CD4-positive, alpha-beta T cell treated with Interleukin-17A for 4 hours (primary cell): ENCODE results near the gene DYNC1I1.

Experiments used
- DNase-seq: peaks from one replicate; pipeline ENCODE4 v3.0.0-alpha.2; 2020; ENCODE audit warnings: mixed read lengths

The DYNC1I1 gene

GRCh38 chr7:95865716-95866371 is 93.5 kb downstream of the DYNC1I1 start:
- no peak for DNase-seq

- DNase-seq = no peak
Observed at GRCh38 chr7:95867309-95867708, 95.0 kb downstream of the DYNC1I1 start.

GRCh38 chr7:95871075-95871848 is 98.9 kb downstream of the DYNC1I1 start:
- no peak for DNase-seq

- DNase-seq = no peak
Observed at GRCh38 chr7:95871896-95872295, 99.5 kb downstream of the DYNC1I1 start.

- DNase-seq = no peak
Observed at GRCh38 chr7:95874129-95874528, 101.8 kb downstream of the DYNC1I1 start.

GRCh38 chr7:95874541-95875265 is 102.3 kb downstream of the DYNC1I1 start:
- no peak for DNase-seq

- DNase-seq = no peak
Observed at GRCh38 chr7:95875519-95875918, 103.2 kb downstream of the DYNC1I1 start.

GRCh38 chr7:95878677-95879076 is 106.3 kb downstream of the DYNC1I1 start:
- DNase-seq = no peak

GRCh38 chr7:95881597-95881996 is 109.2 kb downstream of the DYNC1I1 start:
- DNase-seq = no peak

- DNase-seq = no peak
Observed at GRCh38 chr7:95883217-95883616, 110.9 kb downstream of the DYNC1I1 start.

- DNase-seq = no peak
Observed at GRCh38 chr7:95886501-95887090, 114.2 kb downstream of the DYNC1I1 start.

GRCh38 chr7:95893484-95893883 is 121.1 kb downstream of the DYNC1I1 start:
- no peak for DNase-seq

GRCh38 chr7:95897557-95898251 is 125.3 kb downstream of the DYNC1I1 start:
- DNase-seq = no peak

- no peak for DNase-seq
Observed at GRCh38 chr7:95899919-95900513, 127.7 kb downstream of the DYNC1I1 start.

- DNase-seq = no peak
Observed at GRCh38 chr7:95901006-95901405, 128.7 kb downstream of the DYNC1I1 start.

- DNase-seq = no peak
Observed at GRCh38 chr7:95904099-95904498, 131.7 kb downstream of the DYNC1I1 start.

- DNase-seq = no peak
Observed at GRCh38 chr7:95905167-95905566, 132.8 kb downstream of the DYNC1I1 start.

- no peak for DNase-seq
Observed at GRCh38 chr7:95906851-95907250, 134.5 kb downstream of the DYNC1I1 start.

- DNase-seq = no peak
Observed at GRCh38 chr7:95907337-95907736, 135.0 kb downstream of the DYNC1I1 start.

- DNase-seq = no peak
Observed at GRCh38 chr7:95908499-95908898, 136.1 kb downstream of the DYNC1I1 start.

GRCh38 chr7:95910341-95910740 is 138.0 kb downstream of the DYNC1I1 start:
- DNase-seq = no peak

- DNase-seq = no peak
Observed at GRCh38 chr7:95915731-95916130, 143.4 kb downstream of the DYNC1I1 start.
